Nephron progenitor cell (in vitro differentiated cells): ENCODE data around the gene LHPP.

Experiments used
- DNase-seq: peaks from one replicate; pipeline ENCODE4 v3.0.0; 2021
- H3K27ac Mint-ChIP-seq: 2 replicates; pipeline ENCODE4 v1.8.0; 2021; ENCODE audit warnings: mild to moderate bottlenecking, moderate library complexity, mixed read lengths
- H3K27me3 Mint-ChIP-seq: 2 replicates; pipeline ENCODE4 v1.8.0; 2021; ENCODE audit warnings: mild to moderate bottlenecking, low read depth, mixed read lengths; ENCODE audit not compliant: poor library complexity
- H3K36me3 Mint-ChIP-seq: 2 replicates; pipeline ENCODE4 v1.8.0; 2021; ENCODE audit warnings: low read depth, mixed read lengths
- H3K4me1 Mint-ChIP-seq: 2 replicates; pipeline ENCODE4 v1.8.0; 2021; ENCODE audit warnings: mixed read lengths
- H3K4me3 Mint-ChIP-seq: 2 replicates; pipeline ENCODE4 v1.8.0; 2021; ENCODE audit warnings: mild to moderate bottlenecking, moderate library complexity, mixed read lengths
- H3K9me3 Mint-ChIP-seq: 2 replicates; pipeline ENCODE4 v1.8.0; 2021; ENCODE audit warnings: mild to moderate bottlenecking, moderate library complexity, mixed read lengths
- CTCF ChIP-seq: fragments of 200-600 bp; sonication (generic); IDR thresholded peaks from 2 replicates; pipeline ENCODE4 v1.5.0; 2021; ENCODE audit warnings: antibody characterized with exemption

LHPP gene

GRCh38 chr10:124516746-124517397 lies 55.2 kb downstream of the LHPP start:
- peaks cover 13% of the 10 kb centered on the region for H3K27me3 Mint-ChIP-seq

GRCh38 chr10:124517461-124517860 lies 55.8 kb downstream of the LHPP start:
- DNase-seq = no peak
- Mint-ChIP-seq H3K36me3 (peaks cover 12% of the 10 kb centered on the region), H3K4me3 (no peak overlapping the region), H3K27me3 (peaks cover 10% of the 10 kb centered on the region), H3K9me3 (peaks cover 15% of the 10 kb centered on the region), H3K4me1 (peaks cover 43% of the 10 kb centered on the region), H3K27ac (no peak overlapping the region)
- no peak for TF ChIP-seq CTCF

More at GRCh38 chr10:124516746-124517397, 55.2 kb downstream of the LHPP start:
- Mint-ChIP-seq H3K36me3 (peaks cover 12% of the 10 kb centered on the region), H3K4me3 (no peak overlapping the region), H3K9me3 (peaks cover 15% of the 10 kb centered on the region), H3K4me1 (peaks cover 41% of the 10 kb centered on the region), H3K27ac (no peak overlapping the region)
- no peak for TF ChIP-seq CTCF
- DNase-seq = no peak

GRCh38 chr10:124517931-124518330 lies 56.3 kb downstream of the LHPP start:
- Mint-ChIP-seq H3K36me3 (peaks cover 12% of the 10 kb centered on the region), H3K27ac (no peak overlapping the region), H3K27me3 (peaks cover 10% of the 10 kb centered on the region), H3K9me3 (peaks cover 15% of the 10 kb centered on the region), H3K4me3 (no peak overlapping the region), H3K4me1 (peaks cover 48% of the 10 kb centered on the region)
- no peak for DNase-seq
- no peak for TF ChIP-seq CTCF

GRCh38 chr10:124518366-124518765 lies 56.7 kb downstream of the LHPP start:
- H3K27ac Mint-ChIP-seq = no peak overlapping the region
- DNase-seq = no peak
- TF ChIP-seq CTCF = no peak
- peaks cover 15% of the 10 kb centered on the region for H3K9me3 Mint-ChIP-seq
- H3K36me3 Mint-ChIP-seq = peaks cover 12% of the 10 kb centered on the region
- H3K27me3 Mint-ChIP-seq = peaks cover 10% of the 10 kb centered on the region
- peaks cover 52% of the 10 kb centered on the region for H3K4me1 Mint-ChIP-seq
- H3K4me3 Mint-ChIP-seq = no peak overlapping the region

- Mint-ChIP-seq H3K9me3 (no peaks in the 10 kb centered on the region), H3K27me3 (peaks cover 8% of the 10 kb centered on the region), H3K4me1 (peaks cover 60% of the 10 kb centered on the region), H3K27ac (peak overlapping the region; percentile 66), H3K36me3 (peaks cover 4% of the 10 kb centered on the region), H3K4me3 (no peak overlapping the region)
- no peak for TF ChIP-seq CTCF
- no peak for DNase-seq
Measured at GRCh38 chr10:124520558-124521428, 59.2 kb downstream of the LHPP start.
